ENCODE results near the gene RAPGEF2. TPM values are rescaled to one million over a fixed set of nuclear protein-coding genes. Genes with fewer than 3 reads are reported as not detected.

The RAPGEF2 gene
- total and polyA plus RNA-seq, 2 of the 8 experiments (the other 6 are each of a cell fraction or from before 2014, with no cell fraction given): 24.4 to 48.6 TPM

- no peak for TF ChIP-seq CEBPB (IDR thresholded peaks at IDR 0.05; ENCODE audit: low read depth, low read length)
These were observed 82.7 kb downstream of the RAPGEF2 start (continued) for GRCh38 chr4:159185591-159186023.

Measured in H1 (cell line).